Kidney (tissue), 14 donors: Measurements from ENCODE around the gene RSU1. TPM values are rescaled to one million over a fixed set of nuclear protein-coding genes. Genes with fewer than 3 reads are reported as not detected.
A peak's percentile ranks its signal among the peaks of the same experiment; 100 is the strongest.

Experiments used
- DNase-seq, 5 donors: peaks; one replicate each; pipeline ENCODE4 v3.0.0-alpha.2; 2013 to 2020
- FAIRE-seq: peaks from 2 replicates; lab custom pipeline; 2012; peaks lifted over from hg19 to GRCh38; lab: Jason Lieb, UNC
- H3K27ac ChIP-seq, 2 donors: one replicate each; pipeline ENCODE4 v1.7.0; 2013; ENCODE audit warnings: low read depth in 2 of 2, low read length in 2 of 2, inconsistent platforms in 1 of 2
- H3K27me3 ChIP-seq: one replicate; pipeline ENCODE4 v1.7.1; 2013; ENCODE audit warnings: low read length, inconsistent platforms; ENCODE audit not compliant: control insufficient read depth, insufficient read depth
- H3K36me3 ChIP-seq, 3 donors: one replicate each; pipeline versions ENCODE4 v1.7.0 to v1.7.1; 2013; ENCODE audit warnings: low read length in 3 of 3, control low read depth in 1 of 3, inconsistent platforms in 1 of 3; ENCODE audit not compliant: insufficient read depth in 3 of 3, control insufficient read depth in 2 of 3
- H3K4me1 ChIP-seq, 3 donors: one replicate each; pipeline versions ENCODE4 v1.7.0 to v1.7.1; 2013; ENCODE audit warnings: low read length in 3 of 3, inconsistent platforms in 1 of 3, low read depth in 1 of 3; ENCODE audit not compliant: control insufficient read depth in 2 of 3, insufficient read depth in 2 of 3
- H3K4me3 ChIP-seq, 3 donors: one replicate each; pipeline versions ENCODE4 v1.7.0 to v1.8.1; 2013; ENCODE audit warnings: low read length in 3 of 3, control low read depth in 1 of 3, inconsistent platforms in 1 of 3
- H3K9ac ChIP-seq, 3 donors: one replicate each; pipeline versions ENCODE4 v1.7.0 to v1.7.1; 2013; ENCODE audit warnings: low read length in 3 of 3, control low read depth in 1 of 3, inconsistent platforms in 1 of 3
- H3K9me3 ChIP-seq, 3 donors: one replicate each; pipeline versions ENCODE4 v1.7.0 to v1.7.1; 2013; ENCODE audit warnings: low read length in 3 of 3, control low read depth in 1 of 3, inconsistent platforms in 1 of 3; ENCODE audit not compliant: control insufficient read depth in 2 of 3, insufficient read depth in 1 of 3
- CTCF ChIP-seq: IDR thresholded peaks from 3 replicates; pipeline ENCODE4 v1.5.1; 2012; ENCODE audit warnings: mild to moderate bottlenecking, moderate library complexity, borderline replicate concordance; ENCODE audit not compliant: insufficient read depth; ENCODE audit errors: extremely low read depth
- intact Hi-C: fragments of 100-400 bp; cut with DNase I; formaldehyde crosslinking; loops from one replicate; pipeline ENCODE4 v1.11.1; 2022
- polyA plus RNA-seq: library from polyadenylated mRNA; stranded (reverse); fragments of 350-450 nt; fragmentation: Illumina TruSeq; extraction: RNeasy Lipid Tissue Mini Kit (QIAGEN cat#74804); gene quantifications from one replicate; pipeline ENCODE4 v1.2.3, GENCODE V29; 2014; ENCODE audit warnings: low read depth, low replicate concordance; ENCODE audit not compliant: insufficient read depth
- total RNA-seq: library from RNA; stranded (reverse); fragmentation: NEBNext Ultra II Directional; extraction: Animal tissue kit (Norgen Biotek cat#: 25700); gene quantifications from one replicate; pipeline ENCODE4 v1.2.1, GENCODE V29; 2021
- donor health status: control.
- donor health status: control.
- donor health status: control.
- donor health status: control.
- donor health status: control.
- donor health status: DM: yes; HTN: yes; CAD: no.
- donor health status: Normal renal cell carcinoma (clear cell type).

Gene RSU1
- total and polyA plus RNA-seq, 2 donors from 2014 or later: 44.6 to 72.4 TPM

- Histone ChIP-seq H3K4me3 (no peak overlapping the region), H3K27me3 (no peaks in the 10 kb centered on the region), H3K36me3 (no peaks in the 10 kb centered on the region), H3K9ac (no peak overlapping the region), H3K9me3 (no peaks in the 10 kb centered on the region), H3K27ac (no peak overlapping the region), H3K4me1 (no peaks in the 10 kb centered on the region)
- intact Hi-C loops: no loop called here
- no peak for TF ChIP-seq CTCF
- no peak for FAIRE-seq
- DNase-seq: no peak
Measured at GRCh38 chr10:16581202-16581601, 236.0 kb downstream of the RSU1 start.

DNA sequence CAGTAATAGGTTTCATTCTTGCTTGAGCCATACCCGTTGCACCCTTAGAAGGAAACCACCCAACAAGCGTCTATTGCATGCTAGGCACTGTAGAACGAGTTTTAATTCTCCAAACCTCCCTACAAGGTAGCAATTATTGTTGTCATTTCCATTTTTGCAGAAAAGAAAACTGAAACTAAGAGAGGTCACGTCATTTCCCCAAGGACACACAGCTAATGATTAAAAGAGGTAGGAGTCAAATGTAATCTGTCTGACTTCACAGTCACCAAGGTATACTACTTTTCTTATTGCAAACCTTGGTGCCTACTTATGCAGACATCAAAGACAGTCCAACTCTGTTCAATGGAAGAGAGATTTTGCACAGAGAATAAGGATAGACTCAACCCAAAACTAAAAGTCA lies 246.5 kb downstream of the RSU1 start:
- TF ChIP-seq CTCF: no peak
- H3K36me3 ChIP-seq: no peaks in the 10 kb centered on the region
- H3K4me1 ChIP-seq: no peaks in the 10 kb centered on the region
- no peak for DNase-seq
- peak overlapping the region in 1 of 3 donors; percentile 10 for H3K4me3 ChIP-seq
- no peaks in the 10 kb centered on the region for H3K27me3 ChIP-seq
- no peak overlapping the region for H3K27ac ChIP-seq
- intact Hi-C loops: no loop called here
- no peaks in the 10 kb centered on the region for H3K9me3 ChIP-seq
- H3K9ac ChIP-seq: no peak overlapping the region
- FAIRE-seq: no peak

DNA sequence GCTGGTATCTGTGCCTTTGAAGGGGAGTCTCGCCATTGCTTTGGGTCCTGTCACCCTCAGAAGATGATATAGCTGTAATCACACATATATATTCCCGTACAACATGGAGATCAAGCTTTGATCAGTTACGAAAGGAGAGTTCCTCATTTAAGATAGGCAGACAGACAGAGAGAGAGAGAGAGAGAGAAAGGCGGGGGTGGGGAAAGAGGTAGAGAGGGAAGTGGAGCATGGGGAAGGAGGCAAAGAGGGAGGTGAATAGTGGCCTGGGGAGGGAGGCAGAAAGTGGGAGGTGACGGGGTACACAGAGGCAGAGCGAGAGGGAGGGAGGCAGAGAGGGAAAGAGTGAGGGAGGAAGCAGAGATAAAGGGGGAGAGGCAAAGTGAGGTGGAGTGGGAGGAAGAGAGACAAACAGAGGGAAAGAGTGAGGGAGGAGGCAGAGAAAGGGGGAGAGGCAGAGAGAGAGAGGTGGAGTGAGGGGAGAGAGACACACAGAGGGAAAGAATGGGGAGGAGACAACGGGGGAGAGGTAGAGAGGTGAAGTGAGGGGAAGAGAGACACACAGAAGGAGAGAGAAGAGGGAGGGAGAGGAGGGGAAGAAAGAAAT lies 250.9 kb downstream of the RSU1 start:
- Histone ChIP-seq H3K36me3 (no peaks in the 10 kb centered on the region), H3K4me3 (no peak overlapping the region), H3K4me1 (no peaks in the 10 kb centered on the region), H3K9me3 (no peaks in the 10 kb centered on the region), H3K27me3 (no peaks in the 10 kb centered on the region), H3K9ac (no peak overlapping the region), H3K27ac (no peak overlapping the region)
- no peak for TF ChIP-seq CTCF
- DNase-seq: no peak
- no peak for FAIRE-seq
- intact Hi-C loops: no loop called here

GRCh38 chr10:16565604-16566003 lies 251.6 kb downstream of the RSU1 start:
- FAIRE-seq: no peak
- Histone ChIP-seq H3K27me3 (no peaks in the 10 kb centered on the region), H3K4me1 (no peaks in the 10 kb centered on the region), H3K9me3 (no peaks in the 10 kb centered on the region), H3K36me3 (no peaks in the 10 kb centered on the region), H3K4me3 (no peak overlapping the region), H3K9ac (no peak overlapping the region), H3K27ac (no peak overlapping the region)
- no peak for DNase-seq
- TF ChIP-seq CTCF: no peak
- intact Hi-C loops: no loop called here
